EH (cell line): Measurements from ENCODE around the gene ZNF787.

Experiments used
- DNase-seq: peaks from one replicate; pipeline ENCODE4 v3.0.0-alpha.2; 2015; ENCODE audit warnings: low read depth

The ZNF787 gene

GRCh38 chr19:56087647-56088496 is 33.2 kb downstream of the ZNF787 start:
- no peak for DNase-seq

- no peak for DNase-seq
Measured at GRCh38 chr19:56086671-56087430, 34.2 kb downstream of the ZNF787 start.

GRCh38 chr19:56085571-56086275 is 35.4 kb downstream of the ZNF787 start:
- no peak for DNase-seq

GRCh38 chr19:56084835-56085536 is 36.1 kb downstream of the ZNF787 start:
- no peak for DNase-seq

GRCh38 chr19:56083668-56084067 is 37.4 kb downstream of the ZNF787 start:
- no peak for DNase-seq

GRCh38 chr19:56080669-56081401 is 40.3 kb downstream of the ZNF787 start:
- peak; percentile 77 for DNase-seq

GRCh38 chr19:56079609-56080008 is 41.5 kb downstream of the ZNF787 start:
- no peak for DNase-seq

GRCh38 chr19:56076498-56076897 is 44.6 kb downstream of the ZNF787 start:
- DNase-seq, result peak; percentile 56

- DNase-seq, result no peak
Measured at GRCh38 chr19:56071151-56071550, 49.9 kb downstream of the ZNF787 start.

GRCh38 chr19:56069642-56070041 is 51.5 kb downstream of the ZNF787 start:
- no peak for DNase-seq

- peak; percentile 55 for DNase-seq
Measured at GRCh38 chr19:56066152-56067023, 54.7 kb downstream of the ZNF787 start.

- DNase-seq, result no peak
Measured at GRCh38 chr19:56053596-56053995, 67.5 kb downstream of the ZNF787 start.
